HepG2 (cell line): ENCODE data around the gene WDHD1. TPM values are rescaled to one million over a fixed set of nuclear protein-coding genes. Genes with fewer than 3 reads are reported as not detected.

Experiments
- ATF1 ChIP-seq: IDR thresholded peaks from 2 replicates; pipeline ENCODE4 v1.6.1; 2016; ENCODE audit warnings: mild to moderate bottlenecking, control low read depth
- CBX1 ChIP-seq: IDR thresholded peaks from one replicate; pipeline ENCODE4 v1.6.1; 2016; ENCODE audit warnings: antibody characterized with exemption, low read depth
- FIP1L1 ChIP-seq: fragments of 200-400 bp; formaldehyde crosslinking; IDR thresholded peaks from 2 replicates; pipeline ENCODE4 v1.6.1; 2018; ENCODE audit warnings: low read depth, mild to moderate bottlenecking, low read length, moderate library complexity, borderline replicate concordance; ENCODE audit not compliant: insufficient read depth
- HNRNPLL ChIP-seq: fragments of 200-400 bp; formaldehyde crosslinking; IDR thresholded peaks from 2 replicates; pipeline ENCODE4 v1.6.1; 2017; ENCODE audit warnings: mild to moderate bottlenecking, low read depth, low read length; ENCODE audit not compliant: poor library complexity, severe bottlenecking
- JDP2 ChIP-seq: sonication (generic); formaldehyde crosslinking; IDR thresholded peaks from 2 replicates; pipeline ENCODE4 v1.8.1; 2022; ENCODE audit warnings: missing genetic modification reagents, borderline replicate concordance
- MYC ChIP-seq: sonication (generic); formaldehyde crosslinking; IDR thresholded peaks from 2 replicates; pipeline ENCODE4 v1.9.0; 2021; ENCODE audit warnings: missing genetic modification reagents, borderline replicate concordance
- NFIB ChIP-seq: sonication (generic); formaldehyde crosslinking; IDR thresholded peaks from 2 replicates; pipeline ENCODE4 v1.9.0; 2021; ENCODE audit warnings: missing genetic modification reagents, mild to moderate bottlenecking, borderline replicate concordance
- PHB2 ChIP-seq: fragments of 450-650 bp; IDR thresholded peaks from 2 replicates; pipeline ENCODE4 v1.6.1; 2018; ENCODE audit not compliant: partially characterized antibody
- ZNF724P ChIP-seq: sonication (generic); formaldehyde crosslinking; IDR thresholded peaks from 2 replicates; pipeline ENCODE4 v1.8.0; 2022; ENCODE audit warnings: missing genetic modification reagents, borderline replicate concordance
- ZNF891 ChIP-seq: sonication (generic); formaldehyde crosslinking; IDR thresholded peaks from 2 replicates; pipeline ENCODE4 v1.5.0; 2020; ENCODE audit warnings: mild to moderate bottlenecking, missing genetic modification reagents
- polyA plus RNA-seq, 8 experiments: library from polyadenylated mRNA; depleted of rRNA in 3 of 8; stranded (reverse) in 7 of 8; unstranded in 1 of 8; fragments of >200 nt; fragmentation: Illumina TruSeq in 4 of 8; extraction: Trizol in 4 of 8; gene quantifications; 2 replicates each; pipeline versions ENCODE4 v1.2.1 to v1.2.3, GENCODE V29; 2011 to 2016; ENCODE audit warnings: low read depth in 4 of 8, missing spikeins in 1 of 8, mixed read lengths in 1 of 8; ENCODE audit not compliant: insufficient read depth in 1 of 8
- total RNA-seq, 5 experiments: library from RNA; depleted of rRNA; stranded (reverse); fragments of >200 nt; fragmentation: Illumina TruSeq; extraction: Trizol; gene quantifications; 2 replicates each; pipeline ENCODE4 v1.2.3, GENCODE V29; 2016; ENCODE audit warnings: low read depth in 1 of 5
- TF ChIP-seq, protein P1 (sequence below): IDR thresholded peaks from 2 replicates; pipeline ENCODE4 v1.6.1; 2012; ENCODE audit warnings: low read length, improper control_type of control experiment
- TF ChIP-seq, protein P2 (sequence below): sonication (generic); formaldehyde crosslinking; IDR thresholded peaks from 2 replicates; pipeline ENCODE4 v1.4.0; 2020; ENCODE audit warnings: missing genetic modification reagents
- TF ChIP-seq, protein P3 (sequence below): sonication (generic); formaldehyde crosslinking; IDR thresholded peaks from 2 replicates; pipeline ENCODE4 v1.4.0; 2020; ENCODE audit warnings: mild to moderate bottlenecking, missing genetic modification reagents

The WDHD1 gene
- total and polyA plus RNA-seq, 2 of the 13 experiments (the other 11 are each of a cell fraction or from before 2014, with no cell fraction given) = 5.5 to 27.5 TPM

DNA sequence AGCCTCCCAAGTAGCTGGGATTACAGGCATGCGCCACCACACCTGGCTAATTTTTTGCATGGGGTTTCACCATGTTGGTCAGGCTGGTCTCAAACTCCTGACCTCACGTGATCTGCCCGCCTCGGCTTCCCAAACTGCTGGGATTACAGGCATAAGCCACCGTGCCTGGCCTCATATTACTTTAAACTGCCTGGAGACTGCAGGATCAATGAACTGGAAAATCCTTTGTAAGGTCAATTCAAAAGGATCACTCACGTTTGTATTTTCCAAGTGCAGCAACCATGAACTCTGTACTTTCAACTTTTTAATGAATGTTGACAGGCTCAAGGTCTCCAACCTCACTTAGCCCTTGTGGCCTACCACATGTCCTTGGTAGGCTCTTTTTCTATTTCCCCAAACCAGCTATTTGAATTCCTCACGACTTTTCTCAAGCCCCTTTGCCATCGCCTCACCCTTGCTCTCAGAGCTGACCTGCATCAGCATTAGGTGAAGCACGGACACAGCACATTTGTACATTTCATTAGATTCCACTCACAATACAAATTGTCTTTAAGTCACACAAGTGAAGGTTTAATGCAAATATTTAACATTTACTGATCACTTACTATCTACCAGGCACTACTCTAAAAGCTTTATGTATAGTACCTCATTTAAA, 82.0 kb downstream of the WDHD1 start (continued):
- TF ChIP-seq, protein P1, sequence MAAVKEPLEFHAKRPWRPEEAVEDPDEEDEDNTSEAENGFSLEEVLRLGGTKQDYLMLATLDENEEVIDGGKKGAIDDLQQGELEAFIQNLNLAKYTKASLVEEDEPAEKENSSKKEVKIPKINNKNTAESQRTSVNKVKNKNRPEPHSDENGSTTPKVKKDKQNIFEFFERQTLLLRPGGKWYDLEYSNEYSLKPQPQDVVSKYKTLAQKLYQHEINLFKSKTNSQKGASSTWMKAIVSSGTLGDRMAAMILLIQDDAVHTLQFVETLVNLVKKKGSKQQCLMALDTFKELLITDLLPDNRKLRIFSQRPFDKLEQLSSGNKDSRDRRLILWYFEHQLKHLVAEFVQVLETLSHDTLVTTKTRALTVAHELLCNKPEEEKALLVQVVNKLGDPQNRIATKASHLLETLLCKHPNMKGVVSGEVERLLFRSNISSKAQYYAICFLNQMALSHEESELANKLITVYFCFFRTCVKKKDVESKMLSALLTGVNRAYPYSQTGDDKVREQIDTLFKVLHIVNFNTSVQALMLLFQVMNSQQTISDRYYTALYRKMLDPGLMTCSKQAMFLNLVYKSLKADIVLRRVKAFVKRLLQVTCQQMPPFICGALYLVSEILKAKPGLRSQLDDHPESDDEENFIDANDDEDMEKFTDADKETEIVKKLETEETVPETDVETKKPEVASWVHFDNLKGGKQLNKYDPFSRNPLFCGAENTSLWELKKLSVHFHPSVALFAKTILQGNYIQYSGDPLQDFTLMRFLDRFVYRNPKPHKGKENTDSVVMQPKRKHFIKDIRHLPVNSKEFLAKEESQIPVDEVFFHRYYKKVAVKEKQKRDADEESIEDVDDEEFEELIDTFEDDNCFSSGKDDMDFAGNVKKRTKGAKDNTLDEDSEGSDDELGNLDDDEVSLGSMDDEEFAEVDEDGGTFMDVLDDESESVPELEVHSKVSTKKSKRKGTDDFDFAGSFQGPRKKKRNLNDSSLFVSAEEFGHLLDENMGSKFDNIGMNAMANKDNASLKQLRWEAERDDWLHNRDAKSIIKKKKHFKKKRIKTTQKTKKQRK = no peak
- TF ChIP-seq MYC (CRISPR knock-in tag) = 0 out of 2 replicates have a peak, but pooled peaks have one; percentile 14
- TF ChIP-seq ZNF724P = no peak
- TF ChIP-seq CBX1 = no peak
- TF ChIP-seq, protein P2, sequence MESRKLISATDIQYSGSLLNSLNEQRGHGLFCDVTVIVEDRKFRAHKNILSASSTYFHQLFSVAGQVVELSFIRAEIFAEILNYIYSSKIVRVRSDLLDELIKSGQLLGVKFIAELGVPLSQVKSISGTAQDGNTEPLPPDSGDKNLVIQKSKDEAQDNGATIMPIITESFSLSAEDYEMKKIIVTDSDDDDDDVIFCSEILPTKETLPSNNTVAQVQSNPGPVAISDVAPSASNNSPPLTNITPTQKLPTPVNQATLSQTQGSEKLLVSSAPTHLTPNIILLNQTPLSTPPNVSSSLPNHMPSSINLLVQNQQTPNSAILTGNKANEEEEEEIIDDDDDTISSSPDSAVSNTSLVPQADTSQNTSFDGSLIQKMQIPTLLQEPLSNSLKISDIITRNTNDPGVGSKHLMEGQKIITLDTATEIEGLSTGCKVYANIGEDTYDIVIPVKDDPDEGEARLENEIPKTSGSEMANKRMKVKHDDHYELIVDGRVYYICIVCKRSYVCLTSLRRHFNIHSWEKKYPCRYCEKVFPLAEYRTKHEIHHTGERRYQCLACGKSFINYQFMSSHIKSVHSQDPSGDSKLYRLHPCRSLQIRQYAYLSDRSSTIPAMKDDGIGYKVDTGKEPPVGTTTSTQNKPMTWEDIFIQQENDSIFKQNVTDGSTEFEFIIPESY = peak; percentile 37; the same call in 1 of the 2 replicates
- no peak for TF ChIP-seq HNRNPLL
- TF ChIP-seq NFIB (CRISPR knock-in tag) = no peak
- TF ChIP-seq, protein P3, sequence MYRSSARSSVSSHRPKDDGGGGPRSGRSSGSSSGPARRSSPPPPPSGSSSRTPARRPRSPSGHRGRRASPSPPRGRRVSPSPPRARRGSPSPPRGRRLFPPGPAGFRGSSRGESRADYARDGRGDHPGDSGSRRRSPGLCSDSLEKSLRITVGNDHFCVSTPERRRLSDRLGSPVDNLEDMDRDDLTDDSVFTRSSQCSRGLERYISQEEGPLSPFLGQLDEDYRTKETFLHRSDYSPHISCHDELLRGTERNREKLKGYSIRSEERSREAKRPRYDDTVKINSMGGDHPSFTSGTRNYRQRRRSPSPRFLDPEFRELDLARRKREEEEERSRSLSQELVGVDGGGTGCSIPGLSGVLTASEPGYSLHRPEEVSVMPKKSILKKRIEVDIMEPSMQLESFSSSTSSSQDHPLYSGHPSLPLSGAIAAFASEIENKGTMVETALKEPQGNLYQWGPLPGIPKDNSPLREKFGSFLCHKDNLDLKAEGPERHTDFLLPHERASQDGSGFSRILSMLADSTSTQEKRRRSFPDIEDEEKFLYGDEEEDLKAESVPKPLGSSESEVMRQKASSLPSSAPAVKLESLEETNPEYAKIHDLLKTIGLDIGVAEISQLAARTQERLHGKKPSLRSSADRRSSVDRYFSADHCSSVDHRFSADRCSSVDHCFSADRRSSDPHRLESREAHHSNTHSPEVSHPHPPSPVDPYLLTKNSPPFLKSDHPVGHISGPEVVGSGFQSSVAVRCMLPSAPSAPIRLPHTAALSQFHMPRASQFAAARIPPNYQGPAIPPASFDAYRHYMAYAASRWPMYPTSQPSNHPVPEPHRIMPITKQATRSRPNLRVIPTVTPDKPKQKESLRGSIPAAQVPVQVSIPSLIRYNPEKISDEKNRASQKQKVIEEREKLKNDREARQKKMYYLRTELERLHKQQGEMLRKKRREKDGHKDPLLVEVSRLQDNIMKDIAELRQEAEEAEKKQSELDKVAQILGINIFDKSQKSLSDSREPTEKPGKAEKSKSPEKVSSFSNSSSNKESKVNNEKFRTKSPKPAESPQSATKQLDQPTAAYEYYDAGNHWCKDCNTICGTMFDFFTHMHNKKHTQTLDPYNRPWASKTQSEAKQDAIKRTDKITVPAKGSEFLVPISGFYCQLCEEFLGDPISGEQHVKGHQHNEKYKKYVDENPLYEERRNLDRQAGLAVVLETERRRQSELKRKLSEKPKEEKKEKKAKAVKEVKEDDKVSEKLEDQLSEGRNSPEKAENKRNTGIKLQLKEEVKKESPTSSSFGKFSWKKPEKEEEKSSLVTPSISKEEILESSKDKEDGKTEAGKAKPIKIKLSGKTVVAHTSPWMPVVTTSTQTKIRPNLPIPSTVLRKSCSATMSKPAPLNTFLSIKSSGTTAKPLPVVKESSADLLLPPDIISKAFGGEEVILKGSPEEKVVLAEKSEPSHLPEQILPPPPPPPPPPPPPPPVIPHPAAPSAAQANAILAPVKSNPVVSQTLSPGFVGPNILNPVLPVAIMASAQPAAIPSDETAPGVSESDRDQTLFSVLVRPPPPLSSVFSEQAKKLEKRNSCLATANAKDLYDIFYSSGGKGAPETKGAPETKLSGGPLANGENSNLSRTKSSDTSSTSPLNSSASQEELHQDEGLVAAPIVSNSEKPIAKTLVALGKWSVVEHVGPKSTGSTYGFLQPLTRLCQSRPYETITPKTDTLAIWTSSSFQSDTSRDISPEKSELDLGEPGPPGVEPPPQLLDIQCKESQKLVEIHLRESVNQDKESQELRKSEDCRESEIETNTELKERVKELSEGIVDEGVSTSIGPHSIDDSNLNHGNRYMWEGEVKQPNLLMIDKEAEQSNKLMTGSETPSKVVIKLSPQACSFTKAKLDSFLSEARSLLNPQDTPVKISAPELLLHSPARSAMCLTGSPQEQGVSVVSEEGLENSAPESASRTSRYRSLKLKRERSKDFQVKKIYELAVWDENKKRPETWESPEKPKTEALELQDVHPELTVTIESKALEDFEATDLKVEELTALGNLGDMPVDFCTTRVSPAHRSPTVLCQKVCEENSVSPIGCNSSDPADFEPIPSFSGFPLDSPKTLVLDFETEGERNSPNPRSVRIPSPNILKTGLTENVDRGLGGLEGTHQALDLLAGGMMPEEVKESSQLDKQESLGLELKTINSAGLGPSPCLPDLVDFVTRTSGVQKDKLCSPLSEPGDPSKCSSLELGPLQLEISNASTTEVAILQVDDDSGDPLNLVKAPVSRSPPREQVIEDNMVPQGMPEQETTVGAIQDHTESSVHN (CRISPR knock-in tag) = no peak
- TF ChIP-seq FIP1L1 = no peak
- no peak for TF ChIP-seq ZNF891 (CRISPR knock-in tag)
- TF ChIP-seq ATF1 = no peak
- TF ChIP-seq JDP2 (CRISPR knock-in tag) = no peak
- no peak for TF ChIP-seq PHB2
